PFSK-1 (cell line): ENCODE measurements around the gene RNF31.

ENCODE experiments used
- POLR2AphosphoS5 ChIP-seq: IDR thresholded peaks from 2 replicates; pipeline ENCODE4 v1.6.1; 2012; ENCODE audit warnings: low read depth, mild to moderate bottlenecking, control low read depth, low read length, moderate library complexity
- REST ChIP-seq, 2 experiments: IDR thresholded peaks; 2 replicates each; pipeline versions ENCODE4 v1.6.1 to v1.8.0; 2011 to 2012; ENCODE audit warnings: low read depth in 2 of 2, low read length in 2 of 2, control low read depth in 1 of 2, inconsistent platforms in 1 of 2, mild to moderate bottlenecking in 1 of 2, moderate library complexity in 1 of 2; ENCODE audit not compliant: insufficient read depth in 1 of 2
- SIN3A ChIP-seq: IDR thresholded peaks from 2 replicates; pipeline ENCODE4 v1.6.1; 2012; ENCODE audit warnings: mild to moderate bottlenecking, low read length, moderate library complexity, borderline replicate concordance; ENCODE audit not compliant: insufficient read depth

- TF ChIP-seq POLR2AphosphoS5 (no peak), REST (IDR thresholded peaks at IDR 0.05; ENCODE audit: insufficient read depth in 1 of 2, low read depth in 2 of 2, low read length in 2 of 2) (no peak), SIN3A (no peak)
These were observed 2.1 kb upstream of the RNF31 start for GRCh38 chr14:24145219-24145618.
